HCT116 (cell line): ENCODE data around the gene UBE2M. TPM values are rescaled to one million over a fixed set of nuclear protein-coding genes. Genes with fewer than 3 reads are reported as not detected.

Experiments used
- ATAC-seq: fragments of 200-7000 bp; cut with Tn5 transposase; 2 replicates; pipeline ENCODE4 v1.9.1; 2020; ENCODE audit warnings: mild to moderate bottlenecking, moderate library complexity
- BruUV-seq: library from RNA; stranded (reverse); fragments of 400-500 nt; replicated peaks from 2 replicates; lab custom pipeline; 2021; lab: Mats Ljungman, UMichigan
- CTCF ChIA-PET: fragments of 300-600 bp; sonication (Branson Sonifier 250); formaldehyde crosslinking; loops from one replicate; lab custom pipeline; 2021; ENCODE audit warnings: antibody characterized with exemption; lab: Charles Lee
- POLR2A ChIA-PET: fragments of 300-600, 350-600 bp; sonication (Branson Sonifier 250); formaldehyde crosslinking; loops from one replicate; lab custom pipeline; 2021; ENCODE audit warnings: antibody characterized with exemption; lab: Charles Lee
- RAD21 ChIA-PET, 2 experiments: fragments of 300-600 bp; sonication (Branson Sonifier 250); formaldehyde crosslinking; loops; one replicate each; lab custom pipeline; 2023; ENCODE audit warnings: low total read pairs in 2 of 2; ENCODE audit not compliant: uncharacterized antibody in 2 of 2, unreplicated experiment in 2 of 2, low non-redundant PET in 1 of 2; lab: Charles Lee
- DNase-seq: peaks from one replicate; pipeline ENCODE4 v3.0.0-alpha.2; 2010; ENCODE audit warnings: low read depth, low spot score
- H2AFZ ChIP-seq: fragments of 200-600 bp; shearing (Covaris generic), sonication (generic); 2 replicates; pipeline ENCODE4 v1.6.1; 2017; ENCODE audit warnings: low read depth, mixed run types, mixed read lengths, antibody characterized with exemption, low read length; ENCODE audit not compliant: poor library complexity, severe bottlenecking
- H3K27ac ChIP-seq: 2 replicates; pipeline ENCODE4 v1.5.1; 2012; ENCODE audit warnings: low read depth, low read length
- H3K27me3 ChIP-seq: fragments of 200-600 bp; sonication (generic); 2 replicates; pipeline ENCODE4 v1.6.1; 2016; ENCODE audit warnings: mixed run types, low read length, mixed read lengths; ENCODE audit not compliant: insufficient read depth
- H3K36me3 ChIP-seq, 2 experiments: fragments of 200-500 bp in 1 of 2; fragments of 200-600 bp in 1 of 2; sonication (Bioruptor generic) in 1 of 2; sonication (generic) in 1 of 2; 2 replicates each; pipeline versions ENCODE4 v1.5.1 to v1.6.1; 2014 to 2016; ENCODE audit warnings: low read length in 2 of 2, inconsistent platforms in 1 of 2, mixed read lengths in 1 of 2, mixed run types in 1 of 2; ENCODE audit not compliant: insufficient read depth in 2 of 2, control insufficient read depth in 1 of 2
- H3K4me1 ChIP-seq, 2 experiments: fragments of 200-600 bp in 1 of 2; sonication (generic) in 1 of 2; 2 replicates each; pipeline versions ENCODE4 v1.5.1 to v1.6.1; 2012 to 2017; ENCODE audit warnings: low read length in 2 of 2, inconsistent platforms in 1 of 2, mild to moderate bottlenecking in 1 of 2, mixed read lengths in 1 of 2, mixed run types in 1 of 2, moderate library complexity in 1 of 2; ENCODE audit not compliant: insufficient read depth in 2 of 2, control insufficient read depth in 1 of 2
- H3K4me2 ChIP-seq: fragments of 200-600 bp; sonication (generic); 2 replicates; pipeline ENCODE4 v1.6.1; 2017; ENCODE audit warnings: mixed run types, low read length, mixed read lengths
- H3K4me3 ChIP-seq, 2 experiments: fragments of 200-600 bp in 1 of 2; sonication (generic) in 1 of 2; replicated peaks in 1 of 2; 2 replicates each; pipeline ENCODE4 v1.5.1; 2011 to 2016; ENCODE audit warnings: low read length in 2 of 2, control low read depth in 1 of 2, low read depth in 1 of 2, mild to moderate bottlenecking in 1 of 2, mixed read lengths in 1 of 2, mixed run types in 1 of 2
- H3K79me2 ChIP-seq: fragments of 200-600 bp; sonication (generic); 2 replicates; pipeline ENCODE4 v1.6.1; 2017; ENCODE audit warnings: mild to moderate bottlenecking, mixed run types, low read length, moderate library complexity, mixed read lengths; ENCODE audit not compliant: insufficient read depth
- H3K9ac ChIP-seq: fragments of 200-600 bp; sonication (generic); 2 replicates; pipeline ENCODE4 v1.6.1; 2016; ENCODE audit warnings: low read length, mixed read lengths
- H3K9me2 ChIP-seq: fragments of 200-600 bp; sonication (generic), shearing (Covaris generic); 2 replicates; pipeline ENCODE4 v1.6.1; 2017; ENCODE audit warnings: mixed run types, mild to moderate bottlenecking, moderate library complexity; ENCODE audit not compliant: insufficient read depth
- H3K9me3 ChIP-seq, 2 experiments: fragments of 200-500 bp in 1 of 2; fragments of 200-600 bp in 1 of 2; sonication (Bioruptor generic) in 1 of 2; sonication (generic) in 1 of 2; 2 replicates each; pipeline ENCODE4 v1.6.1; 2014 to 2017; ENCODE audit warnings: low read length in 2 of 2, mixed read lengths in 2 of 2, inconsistent platforms in 1 of 2, low read depth in 1 of 2, mild to moderate bottlenecking in 1 of 2, mixed run types in 1 of 2, moderate library complexity in 1 of 2; ENCODE audit not compliant: control insufficient read depth in 1 of 2, insufficient read depth in 1 of 2
- H4K20me1 ChIP-seq: fragments of 200-600 bp; sonication (generic), shearing (Covaris generic); 2 replicates; pipeline ENCODE4 v1.6.1; 2017; ENCODE audit warnings: mixed run types, mild to moderate bottlenecking, moderate library complexity; ENCODE audit not compliant: insufficient read depth
- CEBPB ChIP-seq: IDR thresholded peaks from 2 replicates; pipeline ENCODE4 v1.6.1; 2012; ENCODE audit warnings: low read depth
- ELF1 ChIP-seq: IDR thresholded peaks from 2 replicates; pipeline ENCODE4 v1.6.1; 2012; ENCODE audit warnings: low read depth, borderline replicate concordance
- EZH2 ChIP-seq: fragments of 200-600 bp; sonication (generic); IDR thresholded peaks from 2 replicates; pipeline ENCODE4 v1.6.1; 2017; ENCODE audit warnings: antibody characterized with exemption, mixed run types
- FOSL1 ChIP-seq: IDR thresholded peaks from 2 replicates; pipeline ENCODE4 v1.6.1; 2012; ENCODE audit warnings: low read depth
- JUND ChIP-seq: IDR thresholded peaks from 2 replicates; pipeline ENCODE4 v1.6.1; 2012
- MAX ChIP-seq: IDR thresholded peaks from 2 replicates; pipeline ENCODE4 v1.6.1; 2012
- REST ChIP-seq: IDR thresholded peaks from 2 replicates; pipeline ENCODE4 v1.6.1; 2012; ENCODE audit warnings: low read depth
- SRF ChIP-seq: IDR thresholded peaks from 2 replicates; pipeline ENCODE4 v1.6.1; 2012; ENCODE audit warnings: low read depth
- YY1 ChIP-seq: IDR thresholded peaks from 2 replicates; pipeline ENCODE4 v1.6.1; 2011; ENCODE audit warnings: low read length, low read depth, moderate library complexity, mild to moderate bottlenecking; ENCODE audit not compliant: insufficient replicate concordance; ENCODE audit errors: extremely low read depth
- ZBTB33 ChIP-seq: IDR thresholded peaks from 2 replicates; pipeline ENCODE4 v1.6.1; 2011; ENCODE audit warnings: mild to moderate bottlenecking, low read length, moderate library complexity; ENCODE audit not compliant: insufficient replicate concordance; ENCODE audit errors: extremely low read depth
- ZFX ChIP-seq: fragments of 450-650 bp; IDR thresholded peaks from 2 replicates; pipeline ENCODE4 v1.6.1; 2017
- intact Hi-C: fragments of 100-400 bp; cut with micrococcal nuclease; formaldehyde crosslinking; loops from 2 replicates; pipeline ENCODE4 v1.10.0; 2022
- total RNA-seq: library from RNA; stranded (reverse); gene quantifications from one replicate; pipeline ENCODE4 v1.2.1, GENCODE V29; 2021; ENCODE audit not compliant: unreplicated experiment

Gene UBE2M
- total RNA-seq, 1 experiment from 2014 or later, result 120 TPM

GRCh38 chr19:58558623-58559274 lies 338 bp upstream of the UBE2M start (continued):
- TF ChIP-seq REST (no peak), YY1 (peak; percentile 97)
- TF ChIP-seq, all 23 proteins: peak for 7

- Histone ChIP-seq H3K36me3 (peaks cover 10 to 20% of the 10 kb centered on the region in 2 experiments; a peak in 2 of 4 replicates), H4K20me1 (no peaks in the 10 kb centered on the region), H3K9me3 (no peaks in the 10 kb centered on the region), H3K27ac (peak overlapping the region; percentile 98), H3K4me1 (peaks cover 26 to 52% of the 10 kb centered on the region in 2 experiments), H3K79me2 (peaks cover 61% of the 10 kb centered on the region), H3K9ac (peak overlapping the region; percentile 94), H3K9me2 (no peaks in the 10 kb centered on the region), H3K4me2 (peak overlapping the region; percentile 92), H3K27me3 (no peaks in the 10 kb centered on the region), H3K4me3 (peak overlapping the region; percentile 74 to 99), H2AFZ (no peak overlapping the region)
- no peak for ATAC-seq
- POLR2A ChIA-PET, result no interaction called here
- CTCF ChIA-PET, result no interaction called here
- DNase-seq, result no peak
- no TSS peak for BruUV-seq
- RAD21 ChIA-PET, result no interaction called here
- intact Hi-C loops, result no loop called here
- no peak for TF ChIP-seq CEBPB
- no peak for TF ChIP-seq ELF1
- no peak for TF ChIP-seq FOSL1
- no peak for TF ChIP-seq MAX
- TF ChIP-seq SRF, result no peak
- TF ChIP-seq ZFX, result no peak
- TF ChIP-seq JUND, result no peak
- TF ChIP-seq YY1, result no peak
- no peak for TF ChIP-seq REST
- TF ChIP-seq ZBTB33, result no peak
- no peak for TF ChIP-seq EZH2
Measured at GRCh38 chr19:58557221-58558065, 968 bp downstream of the UBE2M start.
